Measurements from ENCODE around the gene MEGF8.
A peak's percentile ranks its signal among the peaks of the same experiment; 100 is the strongest.

Gene MEGF8

GRCh38 chr19:42355896-42356295, 30.5 kb downstream of the MEGF8 start:
- no peak for DNase-seq (ENCODE audit: low spot score)

- DNase-seq (ENCODE audit: low spot score), result no peak
Measured at GRCh38 chr19:42356686-42357085, 31.3 kb downstream of the MEGF8 start.

- DNase-seq (ENCODE audit: low spot score), result no peak
Measured at GRCh38 chr19:42357290-42357689, 31.9 kb downstream of the MEGF8 start.

GRCh38 chr19:42360787-42361544, 35.5 kb downstream of the MEGF8 start:
- DNase-seq (ENCODE audit: low spot score), result peak; percentile 71

- no peak for DNase-seq (ENCODE audit: low spot score)
Measured at GRCh38 chr19:42361545-42361910, 36.1 kb downstream of the MEGF8 start.

- no peak for DNase-seq (ENCODE audit: low spot score)
Measured at GRCh38 chr19:42362342-42362741, 36.9 kb downstream of the MEGF8 start.

GRCh38 chr19:42362891-42363440, 37.5 kb downstream of the MEGF8 start:
- no peak for DNase-seq (ENCODE audit: low spot score)

GRCh38 chr19:42363614-42364346, 38.3 kb downstream of the MEGF8 start:
- DNase-seq (ENCODE audit: low spot score), result no peak

- DNase-seq (ENCODE audit: low spot score), result no peak
Measured at GRCh38 chr19:42366673-42367072, 41.2 kb downstream of the MEGF8 start.

GRCh38 chr19:42367929-42368328, 42.5 kb downstream of the MEGF8 start:
- no peak for DNase-seq (ENCODE audit: low spot score)

GRCh38 chr19:42368360-42368759, 42.9 kb downstream of the MEGF8 start:
- no peak for DNase-seq (ENCODE audit: low spot score)

GRCh38 chr19:42368765-42369164, 43.3 kb downstream of the MEGF8 start:
- no peak for DNase-seq (ENCODE audit: low spot score)

- no peak for DNase-seq (ENCODE audit: low spot score)
Measured at GRCh38 chr19:42369433-42370067, 44.1 kb downstream of the MEGF8 start.

- no peak for DNase-seq (ENCODE audit: low spot score)
Measured at GRCh38 chr19:42370068-42370520, 44.7 kb downstream of the MEGF8 start.

- DNase-seq (ENCODE audit: low spot score), result no peak
Measured at GRCh38 chr19:42370626-42371175, 45.3 kb downstream of the MEGF8 start.

- DNase-seq (ENCODE audit: low spot score), result no peak
Measured at GRCh38 chr19:42374826-42375376, 49.5 kb downstream of the MEGF8 start.

- DNase-seq (ENCODE audit: low spot score), result no peak
Measured at GRCh38 chr19:42375415-42376176, 50.2 kb downstream of the MEGF8 start.

- no peak for DNase-seq (ENCODE audit: low spot score)
Measured at GRCh38 chr19:42376177-42376555, 50.7 kb downstream of the MEGF8 start.

GRCh38 chr19:42378225-42379215, 53.1 kb downstream of the MEGF8 start:
- no peak for DNase-seq (ENCODE audit: low spot score)

- DNase-seq (ENCODE audit: low spot score), result no peak
Measured at GRCh38 chr19:42380155-42380554, 54.7 kb downstream of the MEGF8 start.

Measured in ecto neural progenitor cell (in vitro differentiated cells).